Panc1 (cell line): ENCODE results near the gene FGF11.

Experiments used
- CTCF ChIP-seq: fragments of 450-650 bp; IDR thresholded peaks from 2 replicates; pipeline ENCODE4 v1.5.1; 2017; ENCODE audit warnings: mild to moderate bottlenecking
- POLR2AphosphoS5 ChIP-seq: IDR thresholded peaks from 2 replicates; pipeline ENCODE4 v1.6.1; 2012; ENCODE audit warnings: mild to moderate bottlenecking, low read depth, low read length, moderate library complexity

GRCh38 chr17:7437950-7438614, 1.2 kb upstream of the FGF11 start:
- TF ChIP-seq CTCF = no peak
- no peak for TF ChIP-seq POLR2AphosphoS5
